Measurements from ENCODE around the gene KLK4. TPM values are rescaled to one million over a fixed set of nuclear protein-coding genes. Genes with fewer than 3 reads are reported as not detected.

The KLK4 gene
- total and polyA plus RNA-seq, 2 experiments from 2014 or later, result 0.33 TPM; not detected in 1

- no peak for TF ChIP-seq EZH2 (IDR thresholded peaks at IDR 0.05; ENCODE audit: borderline replicate concordance)
- no peak for TF ChIP-seq EZH2phosphoT487 (IDR thresholded peaks at IDR 0.05; ENCODE audit: low read depth, severe bottlenecking, unreplicated experiment)
- no peak for TF ChIP-seq CTCF (IDR thresholded peaks at IDR 0.05; ENCODE audit: poor library complexity)
- DNase-seq (ENCODE audit: low spot score), result no peak
- no peaks in the 10 kb centered on the region for H3K79me2 ChIP-seq
- no peak within 1 kb of the TSS for H2AFZ ChIP-seq
- H3K27me3 ChIP-seq, result peaks cover 3% of the 10 kb centered on the region
- H4K20me1 ChIP-seq (ENCODE audit: insufficient read depth, poor library complexity, severe bottlenecking), result no peaks in the 10 kb centered on the region
- WGBS (ENCODE audit: low lambda C conversion rate, missing lambda C conversion rate), result 53% methylated on average over 5 of the region's 7 CpGs
- H3K27ac ChIP-seq, result no peak within 1 kb of the TSS
- no peaks in the 10 kb centered on the region for H3K9me2 ChIP-seq (replicated peaks; ENCODE audit: insufficient read depth)
- H3K4me3 ChIP-seq, result no peak within 1 kb of the TSS
- H3K4me1 ChIP-seq (ENCODE audit: insufficient read depth), result no peaks in the 10 kb centered on the region
- H3K36me3 ChIP-seq (replicated peaks; ENCODE audit: insufficient read depth, low read depth), result no peaks in the 10 kb centered on the region
- no peak within 1 kb of the TSS for H3K4me2 ChIP-seq
- no peaks in the 10 kb centered on the region for H3K9me3 ChIP-seq (ENCODE audit: low read depth)
Measured at GRCh38 chr19:50952910-50953309, 41.7 kb upstream of the KLK4 start, which contains the start of gene KLK5. Gene KLK5, minus strand, starts transcription at chr19:50953038. Its CDS starts 381 bp downstream, at chr19:50952657.

- TF ChIP-seq CTCF (IDR thresholded peaks at IDR 0.05; ENCODE audit: poor library complexity), result no peak
- TF ChIP-seq EZH2phosphoT487 (IDR thresholded peaks at IDR 0.05; ENCODE audit: low read depth, severe bottlenecking, unreplicated experiment), result no peak
- TF ChIP-seq EZH2 (IDR thresholded peaks at IDR 0.05; ENCODE audit: borderline replicate concordance), result no peak
Measured at GRCh38 chr19:50949861-50950260, 38.7 kb upstream of the KLK4 start.

GRCh38 chr19:50947123-50947522, 35.9 kb upstream of the KLK4 start:
- H2AFZ ChIP-seq, result no peak overlapping the region
- H3K79me2 ChIP-seq, result no peaks in the 10 kb centered on the region
- no peak for DNase-seq (ENCODE audit: low spot score)
- no peaks in the 10 kb centered on the region for H3K9me2 ChIP-seq (replicated peaks; ENCODE audit: insufficient read depth)
- no peaks in the 10 kb centered on the region for H3K36me3 ChIP-seq (replicated peaks; ENCODE audit: insufficient read depth, low read depth)
- WGBS (ENCODE audit: low lambda C conversion rate, missing lambda C conversion rate), result 74% methylated on average over 4 of the region's 4 CpGs
- H4K20me1 ChIP-seq (ENCODE audit: insufficient read depth, poor library complexity, severe bottlenecking), result no peaks in the 10 kb centered on the region
- no peaks in the 10 kb centered on the region for H3K27me3 ChIP-seq
- H3K4me2 ChIP-seq, result no peak overlapping the region
- H3K9me3 ChIP-seq (ENCODE audit: low read depth), result no peaks in the 10 kb centered on the region
- H3K4me1 ChIP-seq (ENCODE audit: insufficient read depth), result no peaks in the 10 kb centered on the region
- H3K4me3 ChIP-seq, result no peak overlapping the region
- TF ChIP-seq EZH2phosphoT487 (IDR thresholded peaks at IDR 0.05; ENCODE audit: low read depth, severe bottlenecking, unreplicated experiment) (no peak), CTCF (IDR thresholded peaks at IDR 0.05; ENCODE audit: poor library complexity) (no peak), EZH2 (IDR thresholded peaks at IDR 0.05; ENCODE audit: borderline replicate concordance) (no peak)
- no peak overlapping the region for H3K27ac ChIP-seq

More at GRCh38 chr19:50949861-50950260, 38.7 kb upstream of the KLK4 start:
- Histone ChIP-seq H3K4me1 (ENCODE audit: insufficient read depth) (no peaks in the 10 kb centered on the region), H3K4me2 (no peak overlapping the region), H3K27me3 (no peaks in the 10 kb centered on the region), H3K27ac (no peak overlapping the region), H3K36me3 (replicated peaks; ENCODE audit: insufficient read depth, low read depth) (no peaks in the 10 kb centered on the region), H2AFZ (no peak overlapping the region), H3K9me2 (replicated peaks; ENCODE audit: insufficient read depth) (no peaks in the 10 kb centered on the region), H3K9me3 (ENCODE audit: low read depth) (no peaks in the 10 kb centered on the region), H3K4me3 (no peak overlapping the region), H3K79me2 (no peaks in the 10 kb centered on the region), H4K20me1 (ENCODE audit: insufficient read depth, poor library complexity, severe bottlenecking) (no peaks in the 10 kb centered on the region)
- 88% methylated on average over 17 of the region's 19 CpGs for WGBS (ENCODE audit: low lambda C conversion rate, missing lambda C conversion rate)
- DNase-seq (ENCODE audit: low spot score), result no peak

GRCh38 chr19:50944795-50945194, 33.6 kb upstream of the KLK4 start:
- Histone ChIP-seq H3K9me3 (ENCODE audit: low read depth) (no peaks in the 10 kb centered on the region), H3K27ac (no peak overlapping the region), H3K4me1 (ENCODE audit: insufficient read depth) (no peaks in the 10 kb centered on the region), H3K79me2 (no peaks in the 10 kb centered on the region), H3K36me3 (replicated peaks; ENCODE audit: insufficient read depth, low read depth) (no peaks in the 10 kb centered on the region), H3K4me3 (no peak overlapping the region), H2AFZ (no peak overlapping the region), H3K9me2 (replicated peaks; ENCODE audit: insufficient read depth) (no peaks in the 10 kb centered on the region), H4K20me1 (ENCODE audit: insufficient read depth, poor library complexity, severe bottlenecking) (no peaks in the 10 kb centered on the region), H3K4me2 (no peak overlapping the region), H3K27me3 (no peaks in the 10 kb centered on the region)
- no peak for DNase-seq (ENCODE audit: low spot score)
- WGBS (ENCODE audit: low lambda C conversion rate, missing lambda C conversion rate), result 70% methylated on average over 4 of the region's 4 CpGs
- no peak for TF ChIP-seq EZH2 (IDR thresholded peaks at IDR 0.05; ENCODE audit: borderline replicate concordance)
- no peak for TF ChIP-seq CTCF (IDR thresholded peaks at IDR 0.05; ENCODE audit: poor library complexity)
- no peak for TF ChIP-seq EZH2phosphoT487 (IDR thresholded peaks at IDR 0.05; ENCODE audit: low read depth, severe bottlenecking, unreplicated experiment)

Data from hepatocyte (in vitro differentiated cells).